Common myeloid progenitor, CD34-positive (primary cell): Measurements from ENCODE around the gene GPR17.

Experiments used
- CTCF ChIA-PET: fragments of 350-600 bp; sonication (Branson Sonifier 250); formaldehyde crosslinking; loops from one replicate; lab custom pipeline; 2021; ENCODE audit warnings: antibody characterized with exemption; lab: Charles Lee
- POLR2A ChIA-PET: fragments of 350-600 bp; sonication (Branson Sonifier 250); formaldehyde crosslinking; loops from one replicate; lab custom pipeline; 2021; ENCODE audit warnings: antibody characterized with exemption; lab: Charles Lee
- DNase-seq, 3 donors: peaks; one replicate each; pipeline versions ENCODE4 v3.0.0 to v3.0.0-alpha.2; 2013
- H3K27ac ChIP-seq, 2 experiments: 1 replicate in 1 of 2; 2 replicates in 1 of 2; pipeline ENCODE4 v1.7.0; 2013; ENCODE audit warnings: inconsistent platforms in 2 of 2, low read length in 2 of 2, mild to moderate bottlenecking in 2 of 2, low read depth in 1 of 2, moderate library complexity in 1 of 2; ENCODE audit not compliant: severe bottlenecking in 2 of 2, insufficient read depth in 1 of 2, poor library complexity in 1 of 2
- H3K27me3 ChIP-seq, 5 experiments: replicated peaks in 2 of 5; 1 replicate in 3 of 5; 2 replicates in 2 of 5; pipeline versions ENCODE4 v1.6.1 to v1.7.0; 2013; ENCODE audit warnings: low read length in 4 of 5, mild to moderate bottlenecking in 2 of 5, moderate library complexity in 2 of 5, inconsistent platforms in 1 of 5; ENCODE audit not compliant: insufficient read depth in 5 of 5, control insufficient read depth in 4 of 5
- H3K36me3 ChIP-seq, 4 experiments: 1 replicate in 2 of 4; 2 replicates in 2 of 4; pipeline versions ENCODE4 v1.6.1 to v1.7.0; 2013; ENCODE audit warnings: low read length in 3 of 4, control low read depth in 1 of 4, mild to moderate bottlenecking in 1 of 4; ENCODE audit not compliant: control insufficient read depth in 4 of 4, insufficient read depth in 4 of 4
- H3K4me1 ChIP-seq, 4 experiments: 1 replicate in 3 of 4; 2 replicates in 1 of 4; pipeline versions ENCODE4 v1.6.1 to v1.7.1; 2013; ENCODE audit warnings: low read length in 3 of 4, mild to moderate bottlenecking in 3 of 4, control low read depth in 1 of 4, inconsistent platforms in 1 of 4, moderate library complexity in 1 of 4; ENCODE audit not compliant: control insufficient read depth in 4 of 4, insufficient read depth in 4 of 4; ENCODE audit errors: control extremely low read depth in 1 of 4
- H3K4me3 ChIP-seq, 7 experiments: 1 replicate in 4 of 7; 2 replicates in 3 of 7; pipeline versions ENCODE4 v1.5.1 to v1.7.0; 2013; ENCODE audit warnings: mild to moderate bottlenecking in 7 of 7, low read length in 6 of 7, moderate library complexity in 6 of 7, inconsistent platforms in 2 of 7, low read depth in 2 of 7, control low read depth in 1 of 7; ENCODE audit not compliant: insufficient read depth in 4 of 7, control insufficient read depth in 1 of 7; ENCODE audit errors: extremely low read depth in 1 of 7
- H3K9me3 ChIP-seq, 5 experiments: 1 replicate in 4 of 5; 2 replicates in 1 of 5; pipeline versions ENCODE4 v1.6.1 to v1.7.1; 2013; ENCODE audit warnings: low read length in 4 of 5, mild to moderate bottlenecking in 2 of 5, inconsistent platforms in 1 of 5, low read depth in 1 of 5, moderate library complexity in 1 of 5; ENCODE audit not compliant: control insufficient read depth in 4 of 5, insufficient read depth in 2 of 5; ENCODE audit errors: control extremely low read depth in 1 of 5
- WGBS: methylation state at CpG from one replicate; pipeline ENCODE4 v1.1.5; 2013; ENCODE audit not compliant: insufficient coverage; 5-methylcytosine and 5-hydroxymethylcytosine counted together

GPR17 gene

DNA sequence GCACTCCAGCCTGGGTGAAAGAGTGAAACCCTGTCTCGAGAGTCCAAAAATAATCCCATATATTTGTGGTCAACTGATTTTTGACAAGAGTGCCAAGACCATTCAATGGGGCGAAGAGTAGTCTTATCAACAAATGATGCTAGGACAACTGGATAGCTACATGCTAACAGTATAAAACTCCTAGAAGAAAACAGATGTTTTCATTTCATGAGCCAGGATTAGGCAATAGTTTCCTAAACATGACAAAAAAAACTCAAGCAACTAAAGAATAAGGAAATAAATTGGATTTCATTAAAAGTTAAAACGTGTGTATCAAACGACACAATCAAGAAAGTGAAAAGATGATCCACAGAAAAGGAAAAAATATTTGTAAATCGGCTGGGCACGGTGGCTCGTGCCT lies 23.1 kb downstream of the GPR17 start:
- 100% methylated on average over 2 of the region's 7 CpGs for WGBS
- peaks cover 0 to 3% (median 0%) of the 10 kb centered on the region in 5 experiments for H3K9me3 ChIP-seq
- H3K4me1 ChIP-seq, result peaks cover 0 to 3% (median 1%) of the 10 kb centered on the region in 4 experiments
- no peak for DNase-seq
- H3K36me3 ChIP-seq, result no peaks in the 10 kb centered on the region
- no peak overlapping the region for H3K27ac ChIP-seq
- peaks cover 9 to 70% (median 25%) of the 10 kb centered on the region in 5 experiments for H3K27me3 ChIP-seq
- H3K4me3 ChIP-seq, result no peak overlapping the region
- POLR2A ChIA-PET, result no interaction called here
- CTCF ChIA-PET, result no interaction called here

GRCh38 chr2:127670055-127670956 lies 24.4 kb downstream of the GPR17 start:
- Histone ChIP-seq H3K4me3 (no peak overlapping the region), H3K27me3 (peaks cover 9 to 67% (median 22%) of the 10 kb centered on the region in 5 experiments), H3K27ac (no peak overlapping the region), H3K36me3 (no peaks in the 10 kb centered on the region), H3K9me3 (peaks cover 0 to 3% (median 0%) of the 10 kb centered on the region in 5 experiments), H3K4me1 (peaks cover 0 to 9% (median 5%) of the 10 kb centered on the region in 4 experiments)
- 94% methylated on average over 5 of the region's 10 CpGs for WGBS
- ChIA-PET CTCF (interaction anchor here (1.0 kb wide), 1 partner anchor 79 kb away, joined by 3 read pairs; no protein-coding TSS in a partner anchor), POLR2A (no interaction called here)
- DNase-seq, result no peak

GRCh38 chr2:127670957-127671290 lies 25.0 kb downstream of the GPR17 start:
- Histone ChIP-seq H3K36me3 (no peaks in the 10 kb centered on the region), H3K27ac (no peak overlapping the region), H3K4me1 (peaks cover 0 to 13% (median 7%) of the 10 kb centered on the region in 4 experiments), H3K4me3 (no peak overlapping the region), H3K9me3 (peaks cover 0 to 3% (median 0%) of the 10 kb centered on the region in 5 experiments), H3K27me3 (peaks cover 7 to 67% (median 22%) of the 10 kb centered on the region in 5 experiments)
- 100% methylated on average over 3 of the region's 5 CpGs for WGBS
- no peak for DNase-seq
- CTCF ChIA-PET, result interaction anchor here (1.5 kb wide), 1 partner anchor 9 kb away, joined by 3 read pairs; no protein-coding TSS in a partner anchor
- POLR2A ChIA-PET, result no interaction called here

DNA sequence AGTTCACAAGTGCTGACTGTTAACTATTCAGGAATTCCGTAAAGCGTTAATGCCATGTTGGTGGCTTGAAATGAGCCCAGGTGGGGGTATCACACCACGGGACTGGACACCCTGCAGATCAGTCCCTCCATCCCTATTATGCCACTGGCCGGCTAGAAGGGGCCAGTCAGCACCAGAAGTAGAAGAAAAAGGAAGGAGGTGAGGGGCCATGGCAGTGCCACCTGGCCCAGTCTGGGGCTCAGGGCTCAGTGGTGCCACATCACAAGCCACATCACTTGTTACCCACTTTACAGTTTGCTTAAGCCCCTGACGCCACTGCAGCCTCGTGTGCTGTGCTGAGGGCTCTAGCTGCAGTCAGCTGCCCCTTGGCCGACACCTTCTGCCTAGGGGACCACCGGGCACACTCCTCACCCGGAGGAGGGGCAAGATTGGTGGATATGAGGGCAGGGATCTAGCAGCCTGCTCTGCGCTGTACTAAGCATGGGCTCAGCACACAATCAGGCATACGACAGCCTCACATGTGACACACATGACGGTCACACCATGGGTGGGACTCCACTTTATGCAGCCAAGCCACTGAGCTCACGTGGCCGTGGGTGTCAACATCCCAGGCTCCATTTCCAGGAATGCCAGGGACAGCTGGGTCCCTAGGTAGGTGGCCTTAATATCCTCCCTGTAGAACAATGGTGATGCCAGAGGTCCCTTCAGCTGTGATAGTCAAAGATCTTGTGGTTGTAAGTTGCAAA lies 25.8 kb downstream of the GPR17 start:
- ChIA-PET CTCF (interaction anchor here (1.5 kb wide), 1 partner anchor 8 kb away, joined by 3 read pairs; no protein-coding TSS in a partner anchor), POLR2A (no interaction called here)
- no peak for DNase-seq
- Histone ChIP-seq H3K27ac (no peak overlapping the region), H3K27me3 (peaks cover 3 to 67% (median 23%) of the 10 kb centered on the region in 5 experiments), H3K36me3 (no peaks in the 10 kb centered on the region), H3K9me3 (peaks cover 0 to 3% (median 0%) of the 10 kb centered on the region in 5 experiments), H3K4me3 (no peak overlapping the region), H3K4me1 (peaks cover 0 to 13% (median 7%) of the 10 kb centered on the region in 4 experiments)
- 94% methylated on average over 13 of the region's 14 CpGs for WGBS

- no peak overlapping the region for H3K27ac ChIP-seq
- H3K4me3 ChIP-seq, result no peak overlapping the region
- H3K36me3 ChIP-seq, result no peaks in the 10 kb centered on the region
- DNase-seq, result no peak
- WGBS, result 92% methylated on average over 20 of the region's 20 CpGs
- H3K27me3 ChIP-seq, result peaks cover 3 to 71% (median 24%) of the 10 kb centered on the region in 5 experiments
- POLR2A ChIA-PET, result no interaction called here
- peaks cover 0 to 3% (median 0%) of the 10 kb centered on the region in 5 experiments for H3K9me3 ChIP-seq
- CTCF ChIA-PET, result interaction anchor here (1.5 kb wide), 1 partner anchor 8 kb away, joined by 3 read pairs; no protein-coding TSS in a partner anchor
- peaks cover 0 to 13% (median 7%) of the 10 kb centered on the region in 4 experiments for H3K4me1 ChIP-seq
These were observed 26.6 kb downstream of the GPR17 start for GRCh38 chr2:127672341-127673224.

DNA sequence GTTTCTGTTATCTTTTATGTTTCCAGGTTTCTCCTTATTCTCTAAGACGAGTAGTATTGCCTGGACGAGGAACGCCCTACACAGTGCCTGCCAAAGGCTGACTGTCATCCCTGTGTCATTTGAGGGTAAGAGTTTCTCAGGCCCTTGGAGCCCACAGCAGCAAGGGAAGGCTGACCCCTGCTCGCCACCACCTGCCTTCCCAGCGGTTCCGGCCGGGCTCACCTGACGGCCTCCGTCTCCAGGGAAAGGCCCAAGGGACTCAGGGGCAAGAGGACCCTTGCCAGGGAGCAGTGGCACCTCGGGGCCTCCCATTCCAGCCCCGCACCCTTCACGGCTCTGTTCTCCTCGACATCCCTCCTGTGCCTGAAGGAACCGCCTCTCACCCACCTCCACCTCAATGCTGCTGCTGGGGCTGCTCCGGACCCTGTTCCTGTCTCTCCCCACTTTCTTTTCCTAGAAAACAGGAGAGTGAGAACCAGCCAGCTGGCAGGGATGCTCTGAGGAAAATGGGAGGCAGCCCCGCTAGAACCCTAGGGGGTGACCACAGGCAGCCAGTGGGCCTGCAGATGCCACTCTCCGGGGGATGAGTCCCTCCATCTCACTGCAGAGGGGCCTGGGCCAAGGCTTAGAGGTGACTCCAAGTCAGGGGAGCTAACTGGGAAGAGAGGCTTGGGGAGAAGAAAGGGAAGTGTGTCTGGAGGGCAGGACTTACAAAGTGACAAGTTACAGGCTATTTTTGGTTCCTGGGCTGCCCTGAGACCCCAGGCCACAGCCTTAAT lies 27.5 kb downstream of the GPR17 start:
- Histone ChIP-seq H3K4me3 (no peak overlapping the region), H3K27me3 (peaks cover 3 to 75% (median 31%) of the 10 kb centered on the region in 5 experiments), H3K36me3 (no peaks in the 10 kb centered on the region), H3K4me1 (peaks cover 0 to 13% (median 7%) of the 10 kb centered on the region in 4 experiments), H3K27ac (no peak overlapping the region), H3K9me3 (peaks cover 0 to 3% (median 0%) of the 10 kb centered on the region in 5 experiments)
- ChIA-PET POLR2A (no interaction called here), CTCF (interaction anchor here (4.6 kb wide), 1 partner anchor 22 kb away, joined by 19 read pairs; no protein-coding TSS in a partner anchor)
- DNase-seq, result no peak
- WGBS, result 93% methylated on average over 13 of the region's 17 CpGs
